ENCODE results near the gene CIB4. TPM values are rescaled to one million over a fixed set of nuclear protein-coding genes. Genes with fewer than 3 reads are reported as not detected.

CIB4 gene
- total and polyA plus RNA-seq, 2 experiments from 2014 or later, result not detected

- Histone ChIP-seq H2AFZ (no peak overlapping the region), H3K9me3 (ENCODE audit: low read depth) (no peaks in the 10 kb centered on the region), H3K4me2 (no peak overlapping the region), H3K4me1 (ENCODE audit: insufficient read depth) (no peaks in the 10 kb centered on the region), H3K27ac (no peak overlapping the region), H3K27me3 (no peaks in the 10 kb centered on the region), H3K9me2 (replicated peaks; ENCODE audit: insufficient read depth) (no peaks in the 10 kb centered on the region), H3K36me3 (replicated peaks; ENCODE audit: insufficient read depth, low read depth) (no peaks in the 10 kb centered on the region), H3K79me2 (no peaks in the 10 kb centered on the region), H3K4me3 (no peak overlapping the region), H4K20me1 (ENCODE audit: insufficient read depth, poor library complexity, severe bottlenecking) (no peaks in the 10 kb centered on the region)
- 84% methylated on average over 5 of the region's 5 CpGs for WGBS (ENCODE audit: low lambda C conversion rate, missing lambda C conversion rate)
- no peak for TF ChIP-seq EZH2phosphoT487 (IDR thresholded peaks at IDR 0.05; ENCODE audit: low read depth, severe bottlenecking, unreplicated experiment)
- no peak for TF ChIP-seq EZH2 (IDR thresholded peaks at IDR 0.05; ENCODE audit: borderline replicate concordance)
- no peak for TF ChIP-seq CTCF (IDR thresholded peaks at IDR 0.05; ENCODE audit: poor library complexity)
- DNase-seq (ENCODE audit: low spot score), result no peak
These were observed 62.6 kb downstream of the CIB4 start for GRCh38 chr2:26578581-26578980.

GRCh38 chr2:26578113-26578458 is 63.1 kb downstream of the CIB4 start:
- H3K4me2 ChIP-seq, result no peak overlapping the region
- WGBS (ENCODE audit: low lambda C conversion rate, missing lambda C conversion rate), result 71% methylated on average over 3 of the region's 3 CpGs
- no peaks in the 10 kb centered on the region for H3K36me3 ChIP-seq (replicated peaks; ENCODE audit: insufficient read depth, low read depth)
- no peak for TF ChIP-seq EZH2 (IDR thresholded peaks at IDR 0.05; ENCODE audit: borderline replicate concordance)
- no peak for TF ChIP-seq EZH2phosphoT487 (IDR thresholded peaks at IDR 0.05; ENCODE audit: low read depth, severe bottlenecking, unreplicated experiment)
- H3K27ac ChIP-seq, result no peak overlapping the region
- no peaks in the 10 kb centered on the region for H3K79me2 ChIP-seq
- H3K27me3 ChIP-seq, result peaks cover 3% of the 10 kb centered on the region
- no peak for DNase-seq (ENCODE audit: low spot score)
- H3K9me3 ChIP-seq (ENCODE audit: low read depth), result no peaks in the 10 kb centered on the region
- H3K4me3 ChIP-seq, result no peak overlapping the region
- no peaks in the 10 kb centered on the region for H3K4me1 ChIP-seq (ENCODE audit: insufficient read depth)
- H4K20me1 ChIP-seq (ENCODE audit: insufficient read depth, poor library complexity, severe bottlenecking), result no peaks in the 10 kb centered on the region
- no peaks in the 10 kb centered on the region for H3K9me2 ChIP-seq (replicated peaks; ENCODE audit: insufficient read depth)
- H2AFZ ChIP-seq, result no peak overlapping the region

- H3K9me3 ChIP-seq (ENCODE audit: low read depth), result no peaks in the 10 kb centered on the region
These were observed 63.6 kb downstream of the CIB4 start for GRCh38 chr2:26577442-26578112.

More at GRCh38 chr2:26577442-26578112, 63.6 kb downstream of the CIB4 start:
- peaks cover 3% of the 10 kb centered on the region for H3K27me3 ChIP-seq
- H2AFZ ChIP-seq, result no peak overlapping the region
- no peaks in the 10 kb centered on the region for H3K9me2 ChIP-seq (replicated peaks; ENCODE audit: insufficient read depth)
- TF ChIP-seq CTCF (IDR thresholded peaks at IDR 0.05; ENCODE audit: poor library complexity) (peak; percentile 96), EZH2 (IDR thresholded peaks at IDR 0.05; ENCODE audit: borderline replicate concordance) (no peak), EZH2phosphoT487 (IDR thresholded peaks at IDR 0.05; ENCODE audit: low read depth, severe bottlenecking, unreplicated experiment) (no peak)
- no peaks in the 10 kb centered on the region for H3K36me3 ChIP-seq (replicated peaks; ENCODE audit: insufficient read depth, low read depth)
- no peak overlapping the region for H3K4me3 ChIP-seq
- H3K27ac ChIP-seq, result no peak overlapping the region
- H3K79me2 ChIP-seq, result no peaks in the 10 kb centered on the region
- DNase-seq (ENCODE audit: low spot score), result peak; percentile 85
- H3K4me2 ChIP-seq, result no peak overlapping the region
- H4K20me1 ChIP-seq (ENCODE audit: insufficient read depth, poor library complexity, severe bottlenecking), result no peaks in the 10 kb centered on the region
- 46% methylated on average over 24 of the region's 24 CpGs for WGBS (ENCODE audit: low lambda C conversion rate, missing lambda C conversion rate)
- H3K4me1 ChIP-seq (ENCODE audit: insufficient read depth), result no peaks in the 10 kb centered on the region

All from hepatocyte (in vitro differentiated cells).